K562 (cell line): Measurements from ENCODE around the gene COL16A1. TPM values are rescaled to one million over a fixed set of nuclear protein-coding genes. Genes with fewer than 3 reads are reported as not detected.

Experiments
- ARID2 ChIP-seq: fragments of 450-650 bp; IDR thresholded peaks from 2 replicates; pipeline ENCODE4 v1.6.1; 2017; ENCODE audit warnings: antibody characterized with exemption, mild to moderate bottlenecking
- CHD2 ChIP-seq: IDR thresholded peaks from 2 replicates; pipeline ENCODE4 v1.6.1; 2011; ENCODE audit warnings: low read depth, low read length
- COPS2 ChIP-seq: fragments of 450-650 bp; conservative IDR thresholded peaks from 2 replicates; pipeline ENCODE4 v1.6.1; 2016; ENCODE audit warnings: mild to moderate bottlenecking, moderate library complexity
- DNMT1 ChIP-seq: fragments of 450-650 bp; IDR thresholded peaks from 2 replicates; pipeline ENCODE4 v1.6.1; 2016; ENCODE audit warnings: antibody characterized with exemption, mild to moderate bottlenecking
- ELF1 ChIP-seq: fragments of 200-800 bp; sonication (Bioruptor generic); IDR thresholded peaks from 2 replicates; pipeline ENCODE4 v1.6.1; 2016; ENCODE audit warnings: missing genetic modification characterization, missing compliant biosample characterization
- EP300 ChIP-seq: IDR thresholded peaks from 2 replicates; pipeline ENCODE4 v1.6.1; 2012; ENCODE audit warnings: low read length, improper control_type of control experiment
- EZH2 ChIP-seq: IDR thresholded peaks from 2 replicates; pipeline ENCODE4 v1.6.1; 2012; ENCODE audit warnings: low read depth, mild to moderate bottlenecking, inconsistent platforms, low read length, borderline replicate concordance
- FOXA3 ChIP-seq, 2 experiments: fragments of 450-650 bp in 1 of 2; sonication (generic) in 1 of 2; formaldehyde crosslinking; IDR thresholded peaks in 1 of 2; conservative IDR thresholded peaks in 1 of 2; 2 replicates each; pipeline versions ENCODE4 v1.4.0 to v1.8.0; 2020 to 2022; ENCODE audit warnings: mild to moderate bottlenecking in 2 of 2, missing genetic modification reagents in 1 of 2
- FOXJ2 ChIP-seq: fragments of 200-800 bp; sonication (Bioruptor generic); IDR thresholded peaks from 2 replicates; pipeline ENCODE4 v1.6.1; 2016; ENCODE audit warnings: missing genetic modification characterization, missing compliant biosample characterization
- HCFC1 ChIP-seq: IDR thresholded peaks from 2 replicates; pipeline ENCODE4 v1.6.1; 2012; ENCODE audit warnings: low read depth, low read length, improper control_type of control experiment
- NCOA1 ChIP-seq: fragments of 450-650 bp; IDR thresholded peaks from 2 replicates; pipeline ENCODE4 v1.6.1; 2016; ENCODE audit warnings: low read depth
- SMAD3 ChIP-seq: fragments of 450-650 bp; formaldehyde crosslinking; conservative IDR thresholded peaks from 2 replicates; pipeline ENCODE4 v1.4.0; 2020; ENCODE audit warnings: mild to moderate bottlenecking
- SMAD4 ChIP-seq: fragments of 250-450 bp; sonication (Bioruptor Pico); conservative IDR thresholded peaks from 2 replicates; pipeline ENCODE4 v1.8.0; 2021; ENCODE audit warnings: inconsistent platforms, mild to moderate bottlenecking, moderate library complexity
- SMARCA4 ChIP-seq: fragments of 450-650 bp; IDR thresholded peaks from 2 replicates; pipeline ENCODE4 v1.6.1; 2016
- ZBED1 ChIP-seq: IDR thresholded peaks from 2 replicates; pipeline ENCODE4 v1.6.1; 2014
- ZBTB1 ChIP-seq: sonication (generic); formaldehyde crosslinking; IDR thresholded peaks from 2 replicates; pipeline ENCODE4 v1.8.1; 2023; ENCODE audit warnings: missing genetic modification reagents, low read depth, mild to moderate bottlenecking, borderline replicate concordance
- ZFPM2 ChIP-seq: fragments of 250-450 bp; sonication (Bioruptor Pico); IDR thresholded peaks from 2 replicates; pipeline ENCODE4 v1.5.1; 2022; ENCODE audit warnings: mild to moderate bottlenecking
- polyA plus RNA-seq, 8 experiments: library from polyadenylated mRNA; depleted of rRNA in 4 of 8; stranded (reverse) in 5 of 8; unstranded in 3 of 8; fragments of >200 nt; fragmentation: Nextera tagmentation in 2 of 8; fragmentation: Illumina TruSeq in 1 of 8; extraction: Ambion mirVana in 2 of 8; extraction: Trizol in 1 of 8; gene quantifications; 2 replicates each; pipeline versions ENCODE4 v1.2.1 to v1.2.3, GENCODE V29; 2011 to 2014; ENCODE audit warnings: inconsistent platforms in 1 of 8, missing spikeins in 1 of 8
- total RNA-seq, 7 experiments: library from RNA; depleted of rRNA in 6 of 7; stranded (reverse); fragments of >200 nt in 6 of 7; fragmentation: Illumina TruSeq in 2 of 7; extraction: Trizol in 2 of 7; gene quantifications; 2 replicates each; pipeline versions ENCODE4 v1.2.1 to v1.2.3, GENCODE V29; 2011 to 2021; ENCODE audit warnings: low replicate concordance in 1 of 7
- TF ChIP-seq, protein P1 (sequence below), 2 experiments: IDR thresholded peaks; 2 replicates each; pipeline ENCODE4 v1.6.1; 2011; ENCODE audit warnings: borderline replicate concordance in 1 of 2, control low read depth in 1 of 2, low read depth in 1 of 2, low read length in 1 of 2, mild to moderate bottlenecking in 1 of 2, mixed read lengths in 1 of 2, moderate library complexity in 1 of 2; ENCODE audit not compliant: insufficient read depth in 1 of 2, insufficient read length in 1 of 2, poor library complexity in 1 of 2, severe bottlenecking in 1 of 2; ENCODE audit errors: extremely low read depth in 1 of 2
- TF ChIP-seq, protein P2 (sequence below), 2 experiments: fragments of 450-650 bp in 1 of 2; sonication (generic) in 1 of 2; formaldehyde crosslinking in 1 of 2; IDR thresholded peaks in 1 of 2; conservative IDR thresholded peaks in 1 of 2; 2 replicates each; pipeline versions ENCODE4 v1.6.1 to v1.8.1; 2016 to 2023; ENCODE audit warnings: mild to moderate bottlenecking in 2 of 2, moderate library complexity in 2 of 2, inconsistent platforms in 1 of 2, missing genetic modification reagents in 1 of 2
- TF ChIP-seq, protein P3 (sequence below): sonication (generic); formaldehyde crosslinking; IDR thresholded peaks from 2 replicates; pipeline ENCODE4 v1.8.1; 2023; ENCODE audit warnings: mild to moderate bottlenecking, missing genetic modification reagents

COL16A1 gene
- total and polyA plus RNA-seq, 9 of the 15 experiments (the other 6 are each of a cell fraction or from before 2014, with no cell fraction given) = 0.11 to 0.60 (median 0.11) TPM; not detected in 6

DNA sequence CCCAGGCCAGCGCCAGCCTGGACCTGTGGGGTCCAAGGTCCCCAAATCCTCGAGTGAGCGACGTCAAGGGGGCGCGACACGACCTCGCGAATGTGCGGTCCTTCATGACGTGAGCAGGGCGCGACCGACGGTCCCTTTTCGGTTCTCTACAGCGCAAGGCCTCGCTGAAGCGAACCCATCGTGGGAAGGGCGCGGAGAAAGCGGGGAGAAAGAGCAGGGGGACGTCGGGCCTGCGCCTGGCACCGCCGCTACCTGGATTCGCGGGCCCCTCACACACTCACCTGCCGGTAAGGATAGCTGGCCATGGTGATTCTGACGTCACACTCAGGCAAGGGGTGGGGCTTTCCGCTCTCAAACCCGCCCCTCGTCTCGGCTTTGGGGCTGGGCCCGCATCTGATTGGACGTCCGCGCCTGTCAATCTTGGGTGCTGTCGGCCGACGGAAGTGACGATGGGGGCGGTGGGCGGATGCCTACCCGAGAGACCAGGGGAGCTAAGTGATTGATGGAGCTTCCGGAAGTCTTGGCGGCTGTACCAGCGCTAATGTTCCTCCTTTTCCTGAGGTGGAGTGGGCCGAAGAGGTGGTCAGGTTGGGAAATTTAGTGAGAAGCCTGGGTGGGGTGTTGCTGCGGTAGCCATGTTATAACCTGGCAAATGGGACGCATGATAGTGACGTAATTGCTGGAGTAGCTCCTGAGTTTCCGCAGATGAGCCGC lies 59.1 kb downstream of the COL16A1 start, which contains the start of gene PEF1 (continued):
- no peak for TF ChIP-seq COPS2
- no peak for TF ChIP-seq ARID2
- TF ChIP-seq ZFPM2 (CRISPR knock-in tag) = 0 out of 2 replicates have a peak, but pooled peaks have one; percentile 57
- TF ChIP-seq NCOA1 = peak; percentile 95
- TF ChIP-seq SMAD3 = 0 out of 2 replicates have a peak, but pooled peaks have one; percentile 6
- TF ChIP-seq, protein P1, sequence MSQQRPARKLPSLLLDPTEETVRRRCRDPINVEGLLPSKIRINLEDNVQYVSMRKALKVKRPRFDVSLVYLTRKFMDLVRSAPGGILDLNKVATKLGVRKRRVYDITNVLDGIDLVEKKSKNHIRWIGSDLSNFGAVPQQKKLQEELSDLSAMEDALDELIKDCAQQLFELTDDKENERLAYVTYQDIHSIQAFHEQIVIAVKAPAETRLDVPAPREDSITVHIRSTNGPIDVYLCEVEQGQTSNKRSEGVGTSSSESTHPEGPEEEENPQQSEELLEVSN (IDR thresholded peaks at IDR 0.05; ENCODE audit: borderline replicate concordance in 1 of 2, extremely low read depth in 1 of 2, insufficient read depth in 1 of 2, insufficient read length in 1 of 2, low read depth in 1 of 2, low read length in 1 of 2, poor library complexity in 1 of 2, severe bottlenecking in 1 of 2) = peak; percentile 40 to 49
- TF ChIP-seq, protein P2, sequence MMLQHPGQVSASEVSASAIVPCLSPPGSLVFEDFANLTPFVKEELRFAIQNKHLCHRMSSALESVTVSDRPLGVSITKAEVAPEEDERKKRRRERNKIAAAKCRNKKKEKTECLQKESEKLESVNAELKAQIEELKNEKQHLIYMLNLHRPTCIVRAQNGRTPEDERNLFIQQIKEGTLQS (IDR thresholded peaks at IDR 0.05) = peak; percentile 94
- TF ChIP-seq, protein P2 (CRISPR knock-in tag; conservative IDR thresholded peaks at IDR 0.05) = no peak; the same call in 1 of the 2 replicates
- TF ChIP-seq SMARCA4 = no peak
- no peak for TF ChIP-seq ZBED1
- 0 out of 2 replicates have a peak, but pooled peaks have one; percentile 6 for TF ChIP-seq EP300
- TF ChIP-seq FOXA3 (CRISPR knock-in tag; conservative IDR thresholded peaks at IDR 0.05 in 1 of 2, IDR thresholded peaks at IDR 0.05 in 1 of 2) = peak in 1 of 2 experiments; percentile 49; a peak in 1 of 4 replicates
- no peak for TF ChIP-seq DNMT1
- peak; percentile 80; the same call in 1 of the 2 replicates for TF ChIP-seq ZBTB1 (CRISPR knock-in tag)
- peak; percentile 87 for TF ChIP-seq ELF1 (tag)
- no peak for TF ChIP-seq EZH2
- peak; percentile 63 for TF ChIP-seq CHD2
- TF ChIP-seq, protein P3, sequence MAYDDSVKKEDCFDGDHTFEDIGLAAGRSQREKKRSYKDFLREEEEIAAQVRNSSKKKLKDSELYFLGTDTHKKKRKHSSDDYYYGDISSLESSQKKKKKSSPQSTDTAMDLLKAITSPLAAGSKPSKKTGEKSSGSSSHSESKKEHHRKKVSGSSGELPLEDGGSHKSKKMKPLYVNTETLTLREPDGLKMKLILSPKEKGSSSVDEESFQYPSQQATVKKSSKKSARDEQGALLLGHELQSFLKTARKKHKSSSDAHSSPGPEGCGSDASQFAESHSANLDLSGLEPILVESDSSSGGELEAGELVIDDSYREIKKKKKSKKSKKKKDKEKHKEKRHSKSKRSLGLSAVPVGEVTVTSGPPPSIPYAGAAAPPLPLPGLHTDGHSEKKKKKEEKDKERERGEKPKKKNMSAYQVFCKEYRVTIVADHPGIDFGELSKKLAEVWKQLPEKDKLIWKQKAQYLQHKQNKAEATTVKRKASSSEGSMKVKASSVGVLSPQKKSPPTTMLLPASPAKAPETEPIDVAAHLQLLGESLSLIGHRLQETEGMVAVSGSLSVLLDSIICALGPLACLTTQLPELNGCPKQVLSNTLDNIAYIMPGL = peak; percentile 81
- peak; percentile 94 for TF ChIP-seq HCFC1
- peak; percentile 57 for TF ChIP-seq SMAD4 (CRISPR knock-in tag)
- no peak; the same call in 1 of the 2 replicates for TF ChIP-seq FOXJ2 (tag)
